Adrenal gland (tissue), 12 donors: ENCODE results near the gene ZNF555. TPM values are rescaled to one million over a fixed set of nuclear protein-coding genes. Genes with fewer than 3 reads are reported as not detected.
"Not testable (repeated sequence)": the region's sequence is repeated elsewhere in the genome, so short reads cannot be mapped to it uniquely, and the experiment has no call there.

Experiments used
- DNase-seq, 7 donors: peaks; one replicate each; pipeline ENCODE4 v3.0.0-alpha.2; 2019 to 2020
- H3K27ac ChIP-seq, 5 donors: fragments of 200-600 bp; sonication (generic) in 4 of 5; 1 replicate in 3 of 5; 2 replicates in 2 of 5; pipeline versions ENCODE4 v1.5.1 to v1.8.0; 2016 to 2020; ENCODE audit warnings: mild to moderate bottlenecking in 1 of 5
- H3K27me3 ChIP-seq: fragments of 200-600 bp; 2 replicates; pipeline ENCODE4 v1.8.0; 2021
- H3K36me3 ChIP-seq, 2 donors: fragments of 200-600 bp; replicated peaks in 1 of 2; 1 replicate in 1 of 2; 2 replicates in 1 of 2; pipeline versions ENCODE4 v1.5.1 to v1.8.0; 2018 to 2022
- H3K4me1 ChIP-seq, 2 donors: fragments of 200-600 bp; replicated peaks in 1 of 2; 1 replicate in 1 of 2; 2 replicates in 1 of 2; pipeline versions ENCODE4 v1.5.1 to v1.8.0; 2018 to 2021
- H3K4me3 ChIP-seq, 4 donors: fragments of 200-600 bp; sonication (generic) in 3 of 4; one replicate each; pipeline ENCODE4 v1.5.1; 2016 to 2018
- H3K9me3 ChIP-seq, 3 donors: fragments of 200-600 bp; sonication (generic) in 1 of 3; replicated peaks in 1 of 3; 1 replicate in 2 of 3; 2 replicates in 1 of 3; pipeline versions ENCODE4 v1.5.1 to v1.8.0; 2016 to 2021
- POLR2A ChIP-seq, 2 donors: fragments of 450-650 bp; IDR thresholded peaks; one replicate each; pipeline ENCODE4 v1.6.1; 2017; ENCODE audit warnings: antibody characterized with exemption in 2 of 2, mild to moderate bottlenecking in 2 of 2, moderate library complexity in 1 of 2
- WGBS, 4 donors: extraction: QIAGEN DNeasy Blood & Tissue Kit in 2 of 4; methylation state at CpG; one replicate each; pipeline versions ENCODE4 v1.1.5 to v1.1.7; 2013 to 2017; 5-methylcytosine and 5-hydroxymethylcytosine counted together
- intact Hi-C, 2 donors: fragments of 100-400 bp; cut with DNase I; formaldehyde crosslinking; loops; one replicate each; pipeline versions ENCODE4 v1.14.1 to v1.15.0; 2022 to 2023
- polyA plus RNA-seq, 3 donors: library from polyadenylated mRNA; stranded (reverse); fragments of 200-250 nt in 2 of 3; fragments of 350-450 nt in 1 of 3; fragmentation: Illumina TruSeq in 1 of 3; extraction: RNeasy Lipid Tissue Mini Kit (QIAGEN cat#74804) in 1 of 3; gene quantifications; one replicate each; pipeline ENCODE4 v1.2.3, GENCODE V29; 2013 to 2014
- total RNA-seq, 9 donors: library from RNA; depleted of rRNA in 4 of 9; stranded (reverse); fragments of >200 nt in 4 of 9; fragments of 120-200 nt in 1 of 9; fragmentation: NEBNext Ultra II Directional in 1 of 9; extraction: Animal tissue kit (Norgen Biotek cat#: 25700) in 1 of 9; gene quantifications; one replicate each; pipeline versions ENCODE4 v1.1.0 to v1.2.4, GENCODE V29; 2013 to 2023
- TF ChIP-seq, protein P1 (sequence below), 6 experiments: fragments of 450-650 bp in 4 of 6; fragments of 200-600 bp in 2 of 6; sonication (generic) in 1 of 6; IDR thresholded peaks; 1 replicate in 5 of 6; 2 replicates in 1 of 6; pipeline versions ENCODE4 v1.5.1 to v1.8.0; 2016 to 2021; ENCODE audit warnings: antibody characterized with exemption in 6 of 6, mild to moderate bottlenecking in 2 of 6, moderate library complexity in 1 of 6
- donor health status: healthy with polysubstance abuse.
- donor health status: Bipolar disorder and iron deficiency.
- donor health status: DM: yes; HTN: yes; CAD: no.
- donor health status: DM: no; HTN: no; CAD: no.
- donor health status: DM: no; HTN: no; CAD: no.
- donor health status: DM: yes; HTN: yes; CAD: no.

ZNF555 gene
- total and polyA plus RNA-seq, 12 donors = 1.9 to 7.2 (median 5.7) TPM

DNA sequence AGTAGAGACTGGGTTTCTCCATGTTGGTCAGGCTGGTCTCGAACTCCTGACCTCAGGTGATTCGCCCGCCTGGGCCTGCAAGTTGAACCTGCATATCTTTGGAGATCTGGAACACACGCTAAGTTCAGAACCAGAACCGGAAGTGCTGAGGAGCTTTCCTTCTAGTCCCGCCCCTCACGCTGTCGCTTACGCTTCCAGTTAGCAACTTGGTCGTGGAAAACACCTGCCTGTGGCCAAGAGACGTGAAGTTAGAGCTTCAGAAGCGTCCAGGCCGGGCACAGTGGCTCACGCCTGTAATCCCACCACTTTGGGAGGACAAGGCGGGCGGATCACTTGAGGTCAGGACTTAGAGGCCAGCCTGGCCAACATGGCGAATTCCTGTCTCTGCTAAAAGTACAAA lies 44.5 kb downstream of the ZNF555 start:
- no peak overlapping the region for H3K27ac ChIP-seq
- intact Hi-C loops = loop anchor here (10.0 kb wide), 2 partner anchors 59 to 279 kb away; partner anchors contain the start of gene ZNF77 (in 2 of the 2)
- no peak for TF ChIP-seq POLR2A (IDR thresholded peaks at IDR 0.05)
- TF ChIP-seq, protein P1, sequence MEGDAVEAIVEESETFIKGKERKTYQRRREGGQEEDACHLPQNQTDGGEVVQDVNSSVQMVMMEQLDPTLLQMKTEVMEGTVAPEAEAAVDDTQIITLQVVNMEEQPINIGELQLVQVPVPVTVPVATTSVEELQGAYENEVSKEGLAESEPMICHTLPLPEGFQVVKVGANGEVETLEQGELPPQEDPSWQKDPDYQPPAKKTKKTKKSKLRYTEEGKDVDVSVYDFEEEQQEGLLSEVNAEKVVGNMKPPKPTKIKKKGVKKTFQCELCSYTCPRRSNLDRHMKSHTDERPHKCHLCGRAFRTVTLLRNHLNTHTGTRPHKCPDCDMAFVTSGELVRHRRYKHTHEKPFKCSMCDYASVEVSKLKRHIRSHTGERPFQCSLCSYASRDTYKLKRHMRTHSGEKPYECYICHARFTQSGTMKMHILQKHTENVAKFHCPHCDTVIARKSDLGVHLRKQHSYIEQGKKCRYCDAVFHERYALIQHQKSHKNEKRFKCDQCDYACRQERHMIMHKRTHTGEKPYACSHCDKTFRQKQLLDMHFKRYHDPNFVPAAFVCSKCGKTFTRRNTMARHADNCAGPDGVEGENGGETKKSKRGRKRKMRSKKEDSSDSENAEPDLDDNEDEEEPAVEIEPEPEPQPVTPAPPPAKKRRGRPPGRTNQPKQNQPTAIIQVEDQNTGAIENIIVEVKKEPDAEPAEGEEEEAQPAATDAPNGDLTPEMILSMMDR (IDR thresholded peaks at IDR 0.05) = no peak
- no peaks in the 10 kb centered on the region for H3K4me1 ChIP-seq
- no peaks in the 10 kb centered on the region for H3K27me3 ChIP-seq
- no peak overlapping the region for H3K4me3 ChIP-seq
- H3K36me3 ChIP-seq = no peaks in the 10 kb centered on the region
- 75 to 85% (median 83%) methylated on average over 12 to 17 of the region's 17 CpGs for WGBS, 4 donors
- DNase-seq = no peak
- no peaks in the 10 kb centered on the region for H3K9me3 ChIP-seq

DNA sequence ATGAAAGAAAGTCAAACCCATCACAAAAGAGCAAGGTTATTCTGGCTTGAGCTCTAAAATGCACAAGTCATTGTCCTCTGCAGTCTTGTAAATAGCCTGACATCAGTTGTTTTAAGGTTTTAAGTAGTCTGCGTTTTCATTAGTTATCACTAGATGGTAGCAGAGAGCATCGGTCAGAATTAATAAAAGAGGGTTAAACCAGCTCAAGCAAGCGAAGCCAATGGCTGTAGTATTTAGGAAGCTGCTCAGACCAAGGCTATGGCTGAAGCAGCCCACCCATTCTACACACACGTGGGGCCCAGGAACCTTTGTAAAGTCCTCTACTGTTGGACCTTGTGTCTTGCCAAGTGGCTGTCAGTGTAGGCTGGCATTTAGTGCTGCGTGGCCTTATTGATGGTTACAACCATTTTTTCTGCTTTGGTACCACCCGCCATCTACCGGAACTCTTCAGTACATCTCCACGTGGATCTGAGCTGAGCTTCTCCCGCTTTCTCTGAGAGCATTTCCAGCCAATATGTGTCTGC lies 46.2 kb downstream of the ZNF555 start:
- intact Hi-C loops = loop anchor here (10.0 kb wide), 2 partner anchors 57 to 277 kb away; partner anchors contain the start of gene ZNF77 (in 2 of the 2)

DNA sequence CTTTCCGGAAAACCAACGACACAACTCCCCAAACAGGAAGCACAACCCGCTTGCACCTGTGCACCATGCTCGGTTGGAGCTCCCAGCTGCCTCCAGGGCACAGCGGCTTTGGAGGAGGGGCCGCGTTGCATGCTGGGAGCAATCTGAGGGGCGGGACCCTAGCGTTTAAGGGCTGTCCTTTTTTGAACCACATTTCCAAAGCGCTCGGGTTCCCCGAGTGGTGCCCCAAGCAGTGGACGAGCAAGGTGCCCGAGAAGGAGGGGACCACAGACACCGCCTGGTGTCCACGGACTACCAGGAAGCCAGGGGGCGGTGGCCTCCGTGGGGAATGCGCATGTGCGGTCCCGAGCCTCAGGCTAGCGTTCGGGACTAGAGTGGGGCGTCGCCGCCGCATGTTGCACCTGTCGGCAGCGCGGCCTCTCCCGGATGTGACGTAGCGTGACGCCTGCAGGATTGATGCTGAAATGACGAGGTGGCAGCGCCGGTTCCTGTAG lies 47.5 kb downstream of the ZNF555 start:
- Histone ChIP-seq H3K4me3 (no peak overlapping the region), H3K36me3 (no peaks in the 10 kb centered on the region), H3K27ac (no peak overlapping the region), H3K27me3 (no peaks in the 10 kb centered on the region), H3K9me3 (no peaks in the 10 kb centered on the region), H3K4me1 (no peaks in the 10 kb centered on the region)
- WGBS, 4 donors = 48 to 81% (median 75%) methylated on average over 12 to 37 of the region's 37 CpGs
- intact Hi-C loops = loop anchor here (10.0 kb wide), 2 partner anchors 56 to 276 kb away; partner anchors contain the start of gene ZNF77 (in 2 of the 2)
- TF ChIP-seq POLR2A (IDR thresholded peaks at IDR 0.05) = no peak
- TF ChIP-seq, protein P1 (IDR thresholded peaks at IDR 0.05) = no peak
- DNase-seq = peak in 2 of 7 donors; percentile 34 to 44

More for the DNA sequence above, 46.2 kb downstream of the ZNF555 start:
- TF ChIP-seq, protein P1 (IDR thresholded peaks at IDR 0.05) = peak; percentile 43 to 69 (median 63)
- TF ChIP-seq POLR2A (IDR thresholded peaks at IDR 0.05) = no peak
- peak overlapping the region in 1 of 5 donors; percentile 37 for H3K27ac ChIP-seq
- no peaks in the 10 kb centered on the region for H3K36me3 ChIP-seq
- H3K4me1 ChIP-seq = no peaks in the 10 kb centered on the region
- no peaks in the 10 kb centered on the region for H3K9me3 ChIP-seq
- no peak overlapping the region for H3K4me3 ChIP-seq
- peak in 2 of 7 donors; percentile 17 to 33 for DNase-seq
- 17 to 23% (median 19%) methylated on average over 9 of the region's 9 CpGs for WGBS, 4 donors
- H3K27me3 ChIP-seq = no peaks in the 10 kb centered on the region

DNA sequence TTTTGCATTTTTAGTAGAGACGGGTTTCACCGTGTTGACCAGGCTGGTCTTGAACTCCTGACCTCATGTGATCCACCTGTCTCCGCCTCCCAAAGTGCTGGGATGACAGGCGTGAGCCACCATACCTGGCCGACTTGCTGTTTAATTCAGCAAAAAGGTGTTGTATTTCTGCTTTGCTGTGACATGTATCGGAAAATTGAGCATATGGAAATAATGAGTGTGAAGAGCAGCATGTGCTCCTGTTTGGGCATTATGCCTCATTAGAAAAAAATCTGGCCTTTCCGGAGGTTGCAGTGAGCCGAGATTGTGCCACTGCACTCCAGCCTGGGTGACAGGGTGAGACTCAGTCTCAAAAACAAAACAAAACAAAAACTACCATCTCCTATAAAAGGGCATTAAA lies 49.3 kb downstream of the ZNF555 start:
- H3K9me3 ChIP-seq, DNase-seq, H3K4me1 ChIP-seq, H3K27ac ChIP-seq, intact Hi-C loops, H3K36me3 ChIP-seq, H3K27me3 ChIP-seq, H3K4me3 ChIP-seq: not testable (repeated sequence)
- 74 to 85% (median 81%) methylated on average over 8 of the region's 8 CpGs for WGBS, 4 donors

DNA sequence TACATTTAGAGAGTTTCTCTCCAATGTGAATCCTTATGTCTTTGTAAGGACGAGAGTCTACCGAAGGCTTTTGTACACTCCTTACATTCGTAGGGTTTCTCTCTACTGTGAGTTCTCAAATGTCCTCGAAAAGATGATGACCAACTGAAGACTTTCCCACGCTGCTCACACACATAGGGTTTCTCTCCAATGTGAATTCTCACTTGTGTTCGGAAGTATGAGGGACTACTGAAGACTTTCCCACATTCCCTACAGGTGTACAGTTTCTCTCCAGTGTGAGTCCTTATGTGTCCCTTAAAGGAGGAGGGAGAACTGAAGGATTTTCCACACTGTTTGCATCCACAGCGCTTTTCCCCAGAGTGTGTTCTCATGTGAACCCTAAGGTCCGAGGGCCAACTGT lies 55.4 kb downstream of the ZNF555 start:
- H3K27ac ChIP-seq = no peak overlapping the region
- H3K36me3 ChIP-seq = no peaks in the 10 kb centered on the region
- intact Hi-C loops = no loop called here
- WGBS, 4 donors = 67 to 78% (median 71%) methylated on average over 8 of the region's 8 CpGs
- DNase-seq = no peak
- H3K4me1 ChIP-seq = peaks cover 0 to 6% of the 10 kb centered on the region in 2 donors
- H3K27me3 ChIP-seq = no peaks in the 10 kb centered on the region
- TF ChIP-seq, protein P1 (IDR thresholded peaks at IDR 0.05) = no peak
- no peak for TF ChIP-seq POLR2A (IDR thresholded peaks at IDR 0.05)
- peaks cover 0 to 6% (median 0%) of the 10 kb centered on the region in 3 donors for H3K9me3 ChIP-seq
- no peak overlapping the region for H3K4me3 ChIP-seq
